ENCODE data around the gene ESYT1.

ESYT1 gene

DNA sequence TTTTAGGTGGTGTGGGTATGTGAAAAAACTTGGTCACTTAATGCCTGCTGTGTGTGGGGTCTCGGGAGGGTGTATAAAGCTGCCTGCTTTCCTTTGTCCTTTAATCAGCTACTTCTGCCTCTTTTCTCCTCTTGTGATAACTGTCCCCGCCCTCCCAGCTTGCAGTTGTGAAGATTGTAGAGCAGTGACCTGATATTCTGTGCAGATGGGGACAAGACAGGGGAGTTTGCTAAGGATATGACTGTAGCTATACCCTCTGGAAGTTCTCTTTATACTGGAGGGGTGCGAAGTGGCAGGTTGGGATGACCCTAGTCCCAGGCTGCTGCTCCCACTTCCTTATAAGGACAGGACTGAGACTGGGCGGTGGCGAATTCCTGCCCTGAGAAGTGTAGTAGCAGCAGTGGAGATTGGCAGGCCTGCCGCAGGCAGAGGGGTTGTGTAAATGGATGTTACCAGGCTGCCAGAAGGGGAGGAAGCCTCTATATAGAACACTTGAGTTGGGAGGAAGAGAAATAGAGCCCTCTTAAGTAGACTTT is 30.9 kb downstream of the ESYT1 start:
- Histone ChIP-seq H3K9me3 (ENCODE audit: severe bottlenecking) (no peaks in the 10 kb centered on the region), H3K4me1 (ENCODE audit: insufficient read depth, poor library complexity, severe bottlenecking) (peaks cover 4% of the 10 kb centered on the region), H3K27me3 (ENCODE audit: insufficient read depth, poor library complexity, severe bottlenecking) (no peaks in the 10 kb centered on the region), H3K4me3 (ENCODE audit: severe bottlenecking) (peak overlapping the region; percentile 83), H3K36me3 (ENCODE audit: low read depth) (peaks cover 55% of the 10 kb centered on the region), H3K27ac (ENCODE audit: poor library complexity, severe bottlenecking) (peak overlapping the region; percentile 87)
- ATAC-seq (ENCODE audit: low read depth) (peak; percentile 59), DNase-seq (ENCODE audit: low spot score) (peak; percentile 83)
- no peak for TF ChIP-seq CTCF (IDR thresholded peaks at IDR 0.05; ENCODE audit: poor library complexity, severe bottlenecking)

DNA sequence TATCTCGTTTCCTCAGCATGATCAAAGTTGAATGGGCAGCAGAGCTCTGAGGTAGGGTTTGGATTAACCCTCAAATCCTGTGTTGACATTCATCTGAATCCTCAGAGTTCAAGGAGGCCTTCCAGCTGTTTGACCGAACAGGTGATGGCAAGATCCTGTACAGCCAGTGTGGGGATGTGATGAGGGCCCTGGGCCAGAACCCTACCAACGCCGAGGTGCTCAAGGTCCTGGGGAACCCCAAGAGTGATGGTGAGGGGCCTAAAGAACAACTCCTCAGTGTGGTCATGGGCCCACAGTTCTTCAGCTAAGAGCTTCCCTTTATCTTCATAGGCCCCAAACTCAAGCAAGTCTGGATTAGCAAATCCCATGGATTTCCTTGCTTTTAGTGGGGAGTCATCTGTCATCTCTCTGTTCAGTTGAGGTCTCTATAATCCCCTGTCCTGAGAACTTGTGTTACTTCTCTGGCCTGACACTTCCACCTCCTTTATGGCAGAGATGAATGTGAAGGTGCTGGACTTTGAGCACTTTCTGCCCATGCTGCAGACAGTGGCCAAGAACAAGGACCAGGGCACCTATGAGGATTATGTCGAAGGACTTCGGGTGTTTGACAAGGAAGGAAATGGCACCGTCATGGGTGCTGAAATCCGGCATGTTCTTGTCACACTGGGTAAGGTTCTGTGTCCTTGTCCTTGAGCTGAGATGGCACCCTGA is 31.6 kb downstream of the ESYT1 start:
- Histone ChIP-seq H3K27me3 (ENCODE audit: insufficient read depth, poor library complexity, severe bottlenecking) (no peaks in the 10 kb centered on the region), H3K27ac (ENCODE audit: poor library complexity, severe bottlenecking) (peak overlapping the region; percentile 87), H3K4me3 (ENCODE audit: severe bottlenecking) (peak overlapping the region; percentile 83), H3K9me3 (ENCODE audit: severe bottlenecking) (no peaks in the 10 kb centered on the region), H3K36me3 (ENCODE audit: low read depth) (peaks cover 61% of the 10 kb centered on the region), H3K4me1 (ENCODE audit: insufficient read depth, poor library complexity, severe bottlenecking) (peaks cover 4% of the 10 kb centered on the region)
- ATAC-seq (ENCODE audit: low read depth) (no peak), DNase-seq (ENCODE audit: low spot score) (no peak)
- TF ChIP-seq CTCF (IDR thresholded peaks at IDR 0.05; ENCODE audit: poor library complexity, severe bottlenecking): no peak

DNA sequence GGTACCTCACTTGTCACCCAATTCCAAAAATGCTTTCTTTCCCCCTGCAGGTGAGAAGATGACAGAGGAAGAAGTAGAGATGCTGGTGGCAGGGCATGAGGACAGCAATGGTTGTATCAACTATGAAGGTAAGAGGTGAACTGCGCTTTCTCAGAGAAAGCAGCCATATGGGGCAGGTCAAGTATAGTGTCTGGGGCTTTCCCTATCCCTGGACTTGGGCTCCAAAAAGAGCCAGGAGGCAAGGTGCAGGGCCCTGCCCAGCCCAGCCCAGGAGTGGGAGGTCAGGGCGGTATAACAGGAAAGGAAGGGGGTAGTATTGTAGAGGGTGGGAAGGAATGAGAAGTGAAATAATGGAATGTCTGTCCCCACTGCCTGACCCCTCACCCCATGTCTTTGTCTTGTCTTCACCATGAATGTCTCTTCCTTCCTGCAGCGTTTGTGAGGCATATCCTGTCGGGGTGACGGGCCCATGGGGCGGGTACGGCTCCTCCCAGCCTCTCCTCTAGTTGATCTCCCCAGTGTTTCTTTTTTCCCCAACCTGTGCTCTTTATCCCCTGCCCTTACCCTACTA is 32.2 kb downstream of the ESYT1 start:
- peaks cover 68% of the 10 kb centered on the region for H3K36me3 ChIP-seq (ENCODE audit: low read depth)
- H3K27me3 ChIP-seq (ENCODE audit: insufficient read depth, poor library complexity, severe bottlenecking): no peaks in the 10 kb centered on the region
- no peak for DNase-seq (ENCODE audit: low spot score)
- H3K4me3 ChIP-seq (ENCODE audit: severe bottlenecking): peak overlapping the region; percentile 83
- H3K9me3 ChIP-seq (ENCODE audit: severe bottlenecking): no peaks in the 10 kb centered on the region
- peak overlapping the region; percentile 87 for H3K27ac ChIP-seq (ENCODE audit: poor library complexity, severe bottlenecking)
- peaks cover 4% of the 10 kb centered on the region for H3K4me1 ChIP-seq (ENCODE audit: insufficient read depth, poor library complexity, severe bottlenecking)
- ATAC-seq (ENCODE audit: low read depth): peak; percentile 18; the same call in 1 of the 3 replicates
- TF ChIP-seq CTCF (IDR thresholded peaks at IDR 0.05; ENCODE audit: poor library complexity, severe bottlenecking): no peak

DNA sequence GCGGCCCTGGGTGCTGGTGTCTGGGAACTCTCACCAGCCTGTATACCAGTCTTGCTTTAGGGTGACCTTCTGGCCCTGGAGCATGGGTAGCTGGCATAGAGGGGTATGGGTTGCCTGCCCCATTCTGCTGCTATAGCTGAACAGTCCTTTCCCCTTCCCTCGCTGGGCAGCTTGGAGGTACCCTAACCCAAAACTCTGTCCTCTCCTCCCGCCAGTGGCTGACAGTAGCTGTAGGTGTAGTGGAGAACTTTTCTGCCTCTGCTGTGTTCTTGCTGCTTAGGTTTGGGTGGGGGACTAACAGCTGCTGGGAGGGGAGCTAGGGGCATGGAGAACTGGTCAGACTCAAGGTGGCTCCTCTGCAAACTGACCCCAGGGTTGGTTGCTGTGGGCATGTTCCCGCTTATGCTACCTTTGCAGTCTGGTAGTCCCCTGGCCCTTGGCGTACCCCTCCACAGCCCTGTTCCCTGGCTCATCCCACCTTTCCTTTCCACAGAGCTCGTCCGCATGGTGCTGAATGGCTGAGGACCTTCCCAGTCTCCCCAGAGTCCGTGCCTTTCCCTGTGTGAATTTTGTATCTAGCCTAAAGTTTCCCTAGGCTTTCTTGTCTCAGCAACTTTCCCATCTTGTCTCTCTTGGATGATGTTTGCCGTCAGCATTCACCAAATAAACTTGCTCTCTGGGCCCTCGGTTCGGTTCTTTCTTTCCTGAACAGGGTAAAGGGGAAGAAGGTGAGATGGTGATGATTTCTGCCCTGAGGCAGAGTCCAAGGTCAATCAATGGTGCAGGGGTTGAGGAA is 33.0 kb downstream of the ESYT1 start:
- DNase-seq (ENCODE audit: low spot score): no peak
- Histone ChIP-seq H3K27me3 (ENCODE audit: insufficient read depth, poor library complexity, severe bottlenecking) (no peaks in the 10 kb centered on the region), H3K9me3 (ENCODE audit: severe bottlenecking) (no peaks in the 10 kb centered on the region), H3K27ac (ENCODE audit: poor library complexity, severe bottlenecking) (peak overlapping the region; percentile 87), H3K4me3 (ENCODE audit: severe bottlenecking) (no peak overlapping the region), H3K4me1 (ENCODE audit: insufficient read depth, poor library complexity, severe bottlenecking) (peaks cover 4% of the 10 kb centered on the region), H3K36me3 (ENCODE audit: low read depth) (peaks cover 75% of the 10 kb centered on the region)
- no peak for ATAC-seq (ENCODE audit: low read depth)
- no peak for TF ChIP-seq CTCF (IDR thresholded peaks at IDR 0.05; ENCODE audit: poor library complexity, severe bottlenecking)

Data from RWPE2 (cell line).